HCT116 (cell line): ENCODE data around the gene CAP2. TPM values are rescaled to one million over a fixed set of nuclear protein-coding genes. Genes with fewer than 3 reads are reported as not detected.

ENCODE experiments used
- ATAC-seq: fragments of 200-7000 bp; cut with Tn5 transposase; 2 replicates; pipeline ENCODE4 v1.9.1; 2020; ENCODE audit warnings: mild to moderate bottlenecking, moderate library complexity
- BruUV-seq: library from RNA; stranded (reverse); fragments of 400-500 nt; replicated peaks from 2 replicates; lab custom pipeline; 2021; lab: Mats Ljungman, UMichigan
- CTCF ChIA-PET: fragments of 300-600 bp; sonication (Branson Sonifier 250); formaldehyde crosslinking; loops from one replicate; lab custom pipeline; 2021; ENCODE audit warnings: antibody characterized with exemption; lab: Charles Lee
- POLR2A ChIA-PET: fragments of 300-600, 350-600 bp; sonication (Branson Sonifier 250); formaldehyde crosslinking; loops from one replicate; lab custom pipeline; 2021; ENCODE audit warnings: antibody characterized with exemption; lab: Charles Lee
- RAD21 ChIA-PET, 2 experiments: fragments of 300-600 bp; sonication (Branson Sonifier 250); formaldehyde crosslinking; loops; one replicate each; lab custom pipeline; 2023; ENCODE audit warnings: low total read pairs in 2 of 2; ENCODE audit not compliant: uncharacterized antibody in 2 of 2, unreplicated experiment in 2 of 2, low non-redundant PET in 1 of 2; lab: Charles Lee
- DNase-seq: peaks from one replicate; pipeline ENCODE4 v3.0.0-alpha.2; 2010; ENCODE audit warnings: low read depth, low spot score
- H2AFZ ChIP-seq: fragments of 200-600 bp; shearing (Covaris generic), sonication (generic); 2 replicates; pipeline ENCODE4 v1.6.1; 2017; ENCODE audit warnings: low read depth, mixed run types, mixed read lengths, antibody characterized with exemption, low read length; ENCODE audit not compliant: poor library complexity, severe bottlenecking
- H3K27ac ChIP-seq: 2 replicates; pipeline ENCODE4 v1.5.1; 2012; ENCODE audit warnings: low read depth, low read length
- H3K27me3 ChIP-seq: fragments of 200-600 bp; sonication (generic); 2 replicates; pipeline ENCODE4 v1.6.1; 2016; ENCODE audit warnings: mixed run types, low read length, mixed read lengths; ENCODE audit not compliant: insufficient read depth
- H3K36me3 ChIP-seq, 2 experiments: fragments of 200-500 bp in 1 of 2; fragments of 200-600 bp in 1 of 2; sonication (Bioruptor generic) in 1 of 2; sonication (generic) in 1 of 2; 2 replicates each; pipeline versions ENCODE4 v1.5.1 to v1.6.1; 2014 to 2016; ENCODE audit warnings: low read length in 2 of 2, inconsistent platforms in 1 of 2, mixed read lengths in 1 of 2, mixed run types in 1 of 2; ENCODE audit not compliant: insufficient read depth in 2 of 2, control insufficient read depth in 1 of 2
- H3K4me1 ChIP-seq, 2 experiments: fragments of 200-600 bp in 1 of 2; sonication (generic) in 1 of 2; 2 replicates each; pipeline versions ENCODE4 v1.5.1 to v1.6.1; 2012 to 2017; ENCODE audit warnings: low read length in 2 of 2, inconsistent platforms in 1 of 2, mild to moderate bottlenecking in 1 of 2, mixed read lengths in 1 of 2, mixed run types in 1 of 2, moderate library complexity in 1 of 2; ENCODE audit not compliant: insufficient read depth in 2 of 2, control insufficient read depth in 1 of 2
- H3K4me2 ChIP-seq: fragments of 200-600 bp; sonication (generic); 2 replicates; pipeline ENCODE4 v1.6.1; 2017; ENCODE audit warnings: mixed run types, low read length, mixed read lengths
- H3K4me3 ChIP-seq, 2 experiments: fragments of 200-600 bp in 1 of 2; sonication (generic) in 1 of 2; replicated peaks in 1 of 2; 2 replicates each; pipeline ENCODE4 v1.5.1; 2011 to 2016; ENCODE audit warnings: low read length in 2 of 2, control low read depth in 1 of 2, low read depth in 1 of 2, mild to moderate bottlenecking in 1 of 2, mixed read lengths in 1 of 2, mixed run types in 1 of 2
- H3K79me2 ChIP-seq: fragments of 200-600 bp; sonication (generic); 2 replicates; pipeline ENCODE4 v1.6.1; 2017; ENCODE audit warnings: mild to moderate bottlenecking, mixed run types, low read length, moderate library complexity, mixed read lengths; ENCODE audit not compliant: insufficient read depth
- H3K9ac ChIP-seq: fragments of 200-600 bp; sonication (generic); 2 replicates; pipeline ENCODE4 v1.6.1; 2016; ENCODE audit warnings: low read length, mixed read lengths
- H3K9me2 ChIP-seq: fragments of 200-600 bp; sonication (generic), shearing (Covaris generic); 2 replicates; pipeline ENCODE4 v1.6.1; 2017; ENCODE audit warnings: mixed run types, mild to moderate bottlenecking, moderate library complexity; ENCODE audit not compliant: insufficient read depth
- H3K9me3 ChIP-seq, 2 experiments: fragments of 200-500 bp in 1 of 2; fragments of 200-600 bp in 1 of 2; sonication (Bioruptor generic) in 1 of 2; sonication (generic) in 1 of 2; 2 replicates each; pipeline ENCODE4 v1.6.1; 2014 to 2017; ENCODE audit warnings: low read length in 2 of 2, mixed read lengths in 2 of 2, inconsistent platforms in 1 of 2, low read depth in 1 of 2, mild to moderate bottlenecking in 1 of 2, mixed run types in 1 of 2, moderate library complexity in 1 of 2; ENCODE audit not compliant: control insufficient read depth in 1 of 2, insufficient read depth in 1 of 2
- H4K20me1 ChIP-seq: fragments of 200-600 bp; sonication (generic), shearing (Covaris generic); 2 replicates; pipeline ENCODE4 v1.6.1; 2017; ENCODE audit warnings: mixed run types, mild to moderate bottlenecking, moderate library complexity; ENCODE audit not compliant: insufficient read depth
- CBX3 ChIP-seq: IDR thresholded peaks from 2 replicates; pipeline ENCODE4 v1.6.1; 2012; ENCODE audit warnings: low read depth
- CEBPB ChIP-seq: IDR thresholded peaks from 2 replicates; pipeline ENCODE4 v1.6.1; 2012; ENCODE audit warnings: low read depth
- EGR1 ChIP-seq: IDR thresholded peaks from 2 replicates; pipeline ENCODE4 v1.6.1; 2012; ENCODE audit warnings: low read depth
- ELF1 ChIP-seq: IDR thresholded peaks from 2 replicates; pipeline ENCODE4 v1.6.1; 2012; ENCODE audit warnings: low read depth, borderline replicate concordance
- EZH2 ChIP-seq: fragments of 200-600 bp; sonication (generic); IDR thresholded peaks from 2 replicates; pipeline ENCODE4 v1.6.1; 2017; ENCODE audit warnings: antibody characterized with exemption, mixed run types
- EZH2phosphoT487 ChIP-seq: fragments of 200-600 bp; IDR thresholded peaks from 2 replicates; pipeline ENCODE4 v1.6.1; 2018; ENCODE audit warnings: antibody characterized with exemption, borderline replicate concordance
- FOSL1 ChIP-seq: IDR thresholded peaks from 2 replicates; pipeline ENCODE4 v1.6.1; 2012; ENCODE audit warnings: low read depth
- POLR2A ChIP-seq: IDR thresholded peaks from 2 replicates; pipeline ENCODE4 v1.7.0; 2011; ENCODE audit warnings: borderline replicate concordance; ENCODE audit not compliant: insufficient read depth, insufficient read length; ENCODE audit errors: extremely low read depth
- POLR2AphosphoS5 ChIP-seq: IDR thresholded peaks from 2 replicates; pipeline ENCODE4 v1.6.1; 2011; ENCODE audit warnings: mild to moderate bottlenecking, low read depth, low read length, moderate library complexity
- RAD21 ChIP-seq: IDR thresholded peaks from 2 replicates; pipeline ENCODE4 v1.6.1; 2012; ENCODE audit warnings: low read depth, mild to moderate bottlenecking
- SP1 ChIP-seq: IDR thresholded peaks from 2 replicates; pipeline ENCODE4 v1.6.1; 2012; ENCODE audit warnings: low read depth
- SRF ChIP-seq: IDR thresholded peaks from 2 replicates; pipeline ENCODE4 v1.6.1; 2012; ENCODE audit warnings: low read depth
- TCF7L2 ChIP-seq: IDR thresholded peaks from 2 replicates; pipeline ENCODE4 v1.7.0; 2011; ENCODE audit warnings: borderline replicate concordance, inconsistent platforms; ENCODE audit not compliant: insufficient read depth, insufficient read length; ENCODE audit errors: extremely low read depth
- YY1 ChIP-seq: IDR thresholded peaks from 2 replicates; pipeline ENCODE4 v1.6.1; 2011; ENCODE audit warnings: low read length, low read depth, moderate library complexity, mild to moderate bottlenecking; ENCODE audit not compliant: insufficient replicate concordance; ENCODE audit errors: extremely low read depth
- ZBTB33 ChIP-seq: IDR thresholded peaks from 2 replicates; pipeline ENCODE4 v1.6.1; 2011; ENCODE audit warnings: mild to moderate bottlenecking, low read length, moderate library complexity; ENCODE audit not compliant: insufficient replicate concordance; ENCODE audit errors: extremely low read depth
- ZFX ChIP-seq: fragments of 450-650 bp; IDR thresholded peaks from 2 replicates; pipeline ENCODE4 v1.6.1; 2017
- intact Hi-C: fragments of 100-400 bp; cut with micrococcal nuclease; formaldehyde crosslinking; loops from 2 replicates; pipeline ENCODE4 v1.10.0; 2022
- total RNA-seq: library from RNA; stranded (reverse); gene quantifications from one replicate; pipeline ENCODE4 v1.2.1, GENCODE V29; 2021; ENCODE audit not compliant: unreplicated experiment
- TF ChIP-seq, protein P1 (sequence below): IDR thresholded peaks from 2 replicates; pipeline ENCODE4 v1.6.1; 2012
- TF ChIP-seq, protein P2 (sequence below), 3 experiments: fragments of 200-600 bp in 1 of 3; sonication (generic) in 1 of 3; IDR thresholded peaks in 2 of 3; conservative IDR thresholded peaks in 1 of 3; 2 replicates each; pipeline ENCODE4 v1.5.1; 2012 to 2017; ENCODE audit warnings: low read depth in 2 of 3, low read length in 2 of 3, antibody characterized with exemption in 1 of 3, borderline replicate concordance in 1 of 3, control low read depth in 1 of 3, mild to moderate bottlenecking in 1 of 3, mixed read lengths in 1 of 3, mixed run types in 1 of 3, moderate library complexity in 1 of 3; ENCODE audit not compliant: insufficient read depth in 1 of 3
- TF ChIP-seq, protein P3 (sequence below): IDR thresholded peaks from 2 replicates; pipeline ENCODE4 v1.6.1; 2012

Gene CAP2
- total RNA-seq, 1 experiment from 2014 or later, result 3.8 TPM

GRCh38 chr6:17476511-17476910, 83.1 kb downstream of the CAP2 start (continued):
- TF ChIP-seq ZFX (no peak), EGR1 (no peak), ZBTB33 (no peak)

GRCh38 chr6:17477356-17477755, 84.0 kb downstream of the CAP2 start:
- RAD21 ChIA-PET, result no interaction called here
- intact Hi-C loops, result no loop called here
- no peaks in the 10 kb centered on the region for H3K9me3 ChIP-seq
- CTCF ChIA-PET, result no interaction called here
- no peak overlapping the region for H3K4me3 ChIP-seq
- no peaks in the 10 kb centered on the region for H3K27me3 ChIP-seq
- TF ChIP-seq ZBTB33, result no peak
- TF ChIP-seq, protein P1, sequence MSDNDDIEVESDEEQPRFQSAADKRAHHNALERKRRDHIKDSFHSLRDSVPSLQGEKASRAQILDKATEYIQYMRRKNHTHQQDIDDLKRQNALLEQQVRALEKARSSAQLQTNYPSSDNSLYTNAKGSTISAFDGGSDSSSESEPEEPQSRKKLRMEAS, result no peak
- TF ChIP-seq, protein P2, sequence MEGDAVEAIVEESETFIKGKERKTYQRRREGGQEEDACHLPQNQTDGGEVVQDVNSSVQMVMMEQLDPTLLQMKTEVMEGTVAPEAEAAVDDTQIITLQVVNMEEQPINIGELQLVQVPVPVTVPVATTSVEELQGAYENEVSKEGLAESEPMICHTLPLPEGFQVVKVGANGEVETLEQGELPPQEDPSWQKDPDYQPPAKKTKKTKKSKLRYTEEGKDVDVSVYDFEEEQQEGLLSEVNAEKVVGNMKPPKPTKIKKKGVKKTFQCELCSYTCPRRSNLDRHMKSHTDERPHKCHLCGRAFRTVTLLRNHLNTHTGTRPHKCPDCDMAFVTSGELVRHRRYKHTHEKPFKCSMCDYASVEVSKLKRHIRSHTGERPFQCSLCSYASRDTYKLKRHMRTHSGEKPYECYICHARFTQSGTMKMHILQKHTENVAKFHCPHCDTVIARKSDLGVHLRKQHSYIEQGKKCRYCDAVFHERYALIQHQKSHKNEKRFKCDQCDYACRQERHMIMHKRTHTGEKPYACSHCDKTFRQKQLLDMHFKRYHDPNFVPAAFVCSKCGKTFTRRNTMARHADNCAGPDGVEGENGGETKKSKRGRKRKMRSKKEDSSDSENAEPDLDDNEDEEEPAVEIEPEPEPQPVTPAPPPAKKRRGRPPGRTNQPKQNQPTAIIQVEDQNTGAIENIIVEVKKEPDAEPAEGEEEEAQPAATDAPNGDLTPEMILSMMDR (IDR thresholded peaks at IDR 0.05 in 2 of 3, conservative IDR thresholded peaks at IDR 0.05 in 1 of 3; ENCODE audit: borderline replicate concordance in 1 of 3, insufficient read depth in 1 of 3, low read depth in 2 of 3, low read length in 2 of 3), result no peak
- no peak for TF ChIP-seq TCF7L2
- TF ChIP-seq SP1, result no peak
- TF ChIP-seq SRF, result no peak
- no peak for TF ChIP-seq POLR2AphosphoS5
- TF ChIP-seq POLR2A, result no peak
- no peak for TF ChIP-seq CBX3
- no peak for TF ChIP-seq FOSL1
- no peak for TF ChIP-seq ZFX
- TF ChIP-seq RAD21, result no peak
- no peak for TF ChIP-seq YY1
- TF ChIP-seq, protein P3, sequence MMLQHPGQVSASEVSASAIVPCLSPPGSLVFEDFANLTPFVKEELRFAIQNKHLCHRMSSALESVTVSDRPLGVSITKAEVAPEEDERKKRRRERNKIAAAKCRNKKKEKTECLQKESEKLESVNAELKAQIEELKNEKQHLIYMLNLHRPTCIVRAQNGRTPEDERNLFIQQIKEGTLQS, result no peak
- no peak for TF ChIP-seq CEBPB
- TF ChIP-seq EZH2phosphoT487, result no peak
- no peak for TF ChIP-seq EGR1
- TF ChIP-seq EZH2, result no peak
- no peak for TF ChIP-seq ELF1
- no peaks in the 10 kb centered on the region for H3K36me3 ChIP-seq
- H2AFZ ChIP-seq, result no peak overlapping the region
- no TSS peak for BruUV-seq
- no peaks in the 10 kb centered on the region for H4K20me1 ChIP-seq
- no peaks in the 10 kb centered on the region for H3K9me2 ChIP-seq
- ATAC-seq, result no peak
- POLR2A ChIA-PET, result no interaction called here
- DNase-seq, result no peak
- no peak overlapping the region for H3K9ac ChIP-seq
- no peak overlapping the region for H3K27ac ChIP-seq
- H3K4me2 ChIP-seq, result no peak overlapping the region
- no peaks in the 10 kb centered on the region for H3K79me2 ChIP-seq
- no peaks in the 10 kb centered on the region for H3K4me1 ChIP-seq
